Osteocyte (in vitro differentiated cells): ENCODE results near the gene SAPCD2. TPM values are rescaled to one million over a fixed set of nuclear protein-coding genes. Genes with fewer than 3 reads are reported as not detected.
A peak's percentile ranks its signal among the peaks of the same experiment; 100 is the strongest.

Experiments used
- DNase-seq: peaks from one replicate; pipeline ENCODE4 v3.0.0; 2021; ENCODE audit warnings: mixed read lengths; ENCODE audit not compliant: unreplicated experiment; ENCODE audit errors: extremely low spot score
- H3K27ac Mint-ChIP-seq: one replicate; pipeline ENCODE4 v1.8.0; 2021; ENCODE audit warnings: mild to moderate bottlenecking, mixed read lengths; ENCODE audit not compliant: unreplicated experiment
- H3K27me3 Mint-ChIP-seq: one replicate; pipeline ENCODE4 v1.8.0; 2021; ENCODE audit warnings: mixed read lengths; ENCODE audit not compliant: unreplicated experiment
- H3K36me3 Mint-ChIP-seq: one replicate; pipeline ENCODE4 v1.8.0; 2021; ENCODE audit warnings: mixed read lengths; ENCODE audit not compliant: unreplicated experiment
- H3K4me1 Mint-ChIP-seq: one replicate; pipeline ENCODE4 v1.8.0; 2021; ENCODE audit warnings: mixed read lengths; ENCODE audit not compliant: unreplicated experiment
- H3K4me3 Mint-ChIP-seq: one replicate; pipeline ENCODE4 v1.8.0; 2021; ENCODE audit warnings: mild to moderate bottlenecking, moderate library complexity, mixed read lengths; ENCODE audit not compliant: unreplicated experiment
- H3K9me3 Mint-ChIP-seq: one replicate; pipeline ENCODE4 v1.8.0; 2021; ENCODE audit warnings: mixed read lengths; ENCODE audit not compliant: unreplicated experiment
- CTCF ChIP-seq: fragments of 200-600 bp; sonication (generic); IDR thresholded peaks from 2 replicates; pipeline ENCODE4 v1.5.0; 2021; ENCODE audit warnings: antibody characterized with exemption, mild to moderate bottlenecking, moderate library complexity
- total RNA-seq: library from RNA; stranded (reverse); gene quantifications from 2 replicates; pipeline ENCODE4 v1.2.1, GENCODE V29; 2021

SAPCD2 gene
- total RNA-seq, 1 donor from 2014 or later, result 3.1 TPM

- H3K4me3 Mint-ChIP-seq, result no peak overlapping the region
- peak overlapping the region; percentile 43 for H3K27ac Mint-ChIP-seq
- H3K36me3 Mint-ChIP-seq, result no peaks in the 10 kb centered on the region
These were observed 14.7 kb downstream of the SAPCD2 start for GRCh38 chr9:137055385-137056364.

GRCh38 chr9:137054932-137055384 is 15.4 kb downstream of the SAPCD2 start:
- no peak for DNase-seq
- H3K4me1 Mint-ChIP-seq, result peaks cover 25% of the 10 kb centered on the region
- H3K36me3 Mint-ChIP-seq, result no peaks in the 10 kb centered on the region
- no peak for TF ChIP-seq CTCF
- H3K9me3 Mint-ChIP-seq, result no peaks in the 10 kb centered on the region
- H3K4me3 Mint-ChIP-seq, result no peak overlapping the region
- H3K27ac Mint-ChIP-seq, result no peak overlapping the region
- H3K27me3 Mint-ChIP-seq, result peaks cover 5% of the 10 kb centered on the region

More at GRCh38 chr9:137055385-137056364, 14.7 kb downstream of the SAPCD2 start:
- Mint-ChIP-seq H3K4me1 (peaks cover 25% of the 10 kb centered on the region), H3K9me3 (no peaks in the 10 kb centered on the region), H3K27me3 (peaks cover 5% of the 10 kb centered on the region)
- no peak for TF ChIP-seq CTCF
- DNase-seq, result peak; percentile 95

- peaks cover 26% of the 10 kb centered on the region for H3K4me1 Mint-ChIP-seq
- no peak within 1 kb of the TSS for H3K27ac Mint-ChIP-seq
- peaks cover 11% of the 10 kb centered on the region for H3K27me3 Mint-ChIP-seq
- no peak for DNase-seq
- no peak within 1 kb of the TSS for H3K4me3 Mint-ChIP-seq
- no peak for TF ChIP-seq CTCF
- H3K9me3 Mint-ChIP-seq, result no peaks in the 10 kb centered on the region
- H3K36me3 Mint-ChIP-seq, result no peaks in the 10 kb centered on the region
These were observed 16.1 kb downstream of the SAPCD2 start, which contains the start of gene ENTPD2 for GRCh38 chr9:137053944-137054931. ENTPD2 (minus strand) TSS chr9:137054061; CDS start chr9:137053997, 64 bp downstream.

GRCh38 chr9:137052998-137053943 is 17.1 kb downstream of the SAPCD2 start:
- Mint-ChIP-seq H3K4me1 (peaks cover 26% of the 10 kb centered on the region), H3K9me3 (no peaks in the 10 kb centered on the region), H3K27ac (no peak overlapping the region), H3K36me3 (no peaks in the 10 kb centered on the region), H3K4me3 (no peak overlapping the region), H3K27me3 (peaks cover 11% of the 10 kb centered on the region)
- DNase-seq, result no peak
- TF ChIP-seq CTCF, result no peak
